CD4-positive, alpha-beta T cell (primary cell): ENCODE results near the gene PCBP1. TPM values are rescaled to one million over a fixed set of nuclear protein-coding genes. Genes with fewer than 3 reads are reported as not detected.
"Not testable (repeated sequence)": the region's sequence is repeated elsewhere in the genome, so short reads cannot be mapped to it uniquely, and the experiment has no call there.

Source experiments
- ATAC-seq: fragments of 200-7000 bp; cut with Tn5 transposase; one replicate; pipeline ENCODE4 v1.10.0; 2022; ENCODE audit warnings: mild to moderate bottlenecking; ENCODE audit not compliant: poor library complexity
- CTCF ChIA-PET: fragments of 350-600 bp; sonication (Branson Sonifier 250); formaldehyde crosslinking; loops from one replicate; lab custom pipeline; 2021; ENCODE audit warnings: antibody characterized with exemption, inconsistent platforms; lab: Charles Lee
- POLR2A ChIA-PET: fragments of 350-600 bp; sonication (Branson Sonifier 250); formaldehyde crosslinking; loops from one replicate; lab custom pipeline; 2021; ENCODE audit warnings: antibody characterized with exemption, inconsistent platforms; lab: Charles Lee
- DNase-seq, 14 experiments: peaks; one replicate each; pipeline ENCODE4 v3.0.0-alpha.2; 2013 to 2020; ENCODE audit warnings: mixed read lengths in 2 of 14
- H3K27ac ChIP-seq, 2 donors: one replicate each; pipeline versions ENCODE4 v1.5.1 to v1.7.0; 2013; ENCODE audit warnings: low read length in 2 of 2, low read depth in 1 of 2, mild to moderate bottlenecking in 1 of 2
- H3K27me3 ChIP-seq, 2 experiments: 1 replicate in 1 of 2; 2 replicates in 1 of 2; pipeline versions ENCODE4 v1.6.1 to v1.7.0; 2013; ENCODE audit warnings: low read length in 2 of 2, control low read depth in 1 of 2, mild to moderate bottlenecking in 1 of 2, moderate library complexity in 1 of 2; ENCODE audit not compliant: insufficient read depth in 2 of 2, control insufficient read depth in 1 of 2
- H3K36me3 ChIP-seq: one replicate; pipeline ENCODE4 v1.6.1; 2013; ENCODE audit warnings: low read length, control low read depth; ENCODE audit not compliant: insufficient read depth
- H3K4me1 ChIP-seq: one replicate; pipeline ENCODE4 v1.6.1; 2013; ENCODE audit warnings: low read length, control low read depth; ENCODE audit not compliant: insufficient read depth
- H3K4me3 ChIP-seq: one replicate; pipeline ENCODE4 v1.5.1; 2013; ENCODE audit warnings: mild to moderate bottlenecking, low read length, moderate library complexity
- H3K9me3 ChIP-seq, 2 experiments: 1 replicate in 1 of 2; 2 replicates in 1 of 2; pipeline versions ENCODE4 v1.6.1 to v1.7.0; 2013; ENCODE audit warnings: low read length in 2 of 2, mild to moderate bottlenecking in 2 of 2, control low read depth in 1 of 2, moderate library complexity in 1 of 2; ENCODE audit not compliant: control insufficient read depth in 1 of 2, insufficient read depth in 1 of 2
- H3K27ac Mint-ChIP-seq: one replicate; pipeline ENCODE4 v1.8.0; 2020; ENCODE audit warnings: mixed read lengths
- H3K27me3 Mint-ChIP-seq: one replicate; pipeline ENCODE4 v1.8.0; 2021; ENCODE audit warnings: mixed read lengths
- H3K36me3 Mint-ChIP-seq: one replicate; pipeline ENCODE4 v1.8.0; 2021; ENCODE audit warnings: low read depth, mixed read lengths
- H3K4me1 Mint-ChIP-seq: one replicate; pipeline ENCODE4 v1.8.0; 2021; ENCODE audit warnings: low read depth, mixed read lengths
- H3K4me3 Mint-ChIP-seq: one replicate; pipeline ENCODE4 v1.8.0; 2020; ENCODE audit warnings: mild to moderate bottlenecking, mixed read lengths
- H3K9me3 Mint-ChIP-seq: one replicate; pipeline ENCODE4 v1.8.0; 2020; ENCODE audit warnings: mixed read lengths
- CTCF ChIP-seq: fragments of 200-600 bp; IDR thresholded peaks from one replicate; pipeline ENCODE4 v1.8.0; 2022; ENCODE audit warnings: antibody characterized with exemption, mild to moderate bottlenecking
- intact Hi-C, 2 experiments: fragments of 100-400 bp; cut with DNase I in 1 of 2; cut with micrococcal nuclease in 1 of 2; formaldehyde crosslinking; loops; one replicate each; pipeline versions ENCODE4 v1.15.1 to v1.9.0; 2023 to 2025; cut with DNase I, micrococcal nuclease
- total RNA-seq, 174 experiments: library from RNA in 2 of 174; stranded (reverse) in 2 of 174; gene quantifications; one replicate each; pipeline ENCODE4 v1.2.3 and lab custom pipeline; 2021 to 2026

PCBP1 gene
- total RNA-seq, 2 experiments from 2014 or later: 228 to 233 TPM

DNA sequence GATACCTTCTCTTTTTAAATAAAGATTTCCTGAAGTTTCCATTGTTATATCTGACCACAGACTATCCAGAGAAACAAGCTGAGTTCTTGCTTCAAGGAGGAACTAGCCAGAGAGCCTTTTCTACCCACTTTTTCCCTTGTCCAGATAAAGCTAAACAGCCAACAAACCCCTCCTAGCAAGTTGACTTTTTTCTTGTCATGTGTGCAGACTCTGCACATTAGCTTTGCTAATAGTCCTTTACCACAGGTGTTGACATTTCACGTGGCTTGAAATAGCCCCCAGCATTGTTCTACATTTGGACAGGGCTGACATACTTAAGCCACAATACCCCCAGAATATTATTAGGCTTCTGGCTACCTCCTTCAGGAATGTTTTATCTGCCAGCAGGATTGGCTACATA lies 40.7 kb downstream of the PCBP1 start:
- CTCF ChIA-PET: interaction anchor here (1.1 to 1.6 kb wide), 2 partner anchors 9 to 12 kb away, joined by 3 read pairs; no protein-coding TSS in a partner anchor
- Mint-ChIP-seq H3K9me3 (no peaks in the 10 kb centered on the region), H3K4me3 (peak overlapping the region; percentile 76), H3K27ac (peak overlapping the region; percentile 99), H3K4me1 (peaks cover 74% of the 10 kb centered on the region), H3K27me3 (no peaks in the 10 kb centered on the region), H3K36me3 (peaks cover 19% of the 10 kb centered on the region)
- TF ChIP-seq CTCF: no peak
- H3K27ac ChIP-seq: no peak overlapping the region
- no peaks in the 10 kb centered on the region for H3K9me3 ChIP-seq
- no peaks in the 10 kb centered on the region for H3K36me3 ChIP-seq
- intact Hi-C loops: no loop called here
- POLR2A ChIA-PET: interaction anchor here (0.5 to 9.1 kb wide), 6 partner anchors 8 to 214 kb away, joined by 3 to 657 read pairs (median 118); partner anchors contain the start of genes MXD1 and PCBP1
- H3K4me3 ChIP-seq: no peak overlapping the region
- peaks cover 86% of the 10 kb centered on the region for H3K4me1 ChIP-seq
- ATAC-seq (no peak), DNase-seq (no peak)
- H3K27me3 ChIP-seq: no peaks in the 10 kb centered on the region

GRCh38 chr2:70131344-70132143 lies 44.3 kb downstream of the PCBP1 start:
- DNase-seq: peak in 2 of 14 experiments; percentile 54 to 60
- ChIA-PET POLR2A (interaction anchor here (0.5 to 15.8 kb wide), 15 partner anchors 6 to 434 kb away, joined by 3 to 932 read pairs (median 27); partner anchors contain the start of genes C2orf42, MXD1, PCBP1 and SNRPG), CTCF (interaction anchor here (1.0 to 1.9 kb wide), 3 partner anchors 21 to 61 kb away, joined by 3 to 5 read pairs (median 5); no protein-coding TSS in a partner anchor)
- Mint-ChIP-seq H3K27ac (peak overlapping the region; percentile 96), H3K4me3 (peak overlapping the region; percentile 78), H3K4me1 (peaks cover 72% of the 10 kb centered on the region)
- H3K27me3 Mint-ChIP-seq, H3K36me3 Mint-ChIP-seq, H3K9me3 Mint-ChIP-seq, H3K27me3 ChIP-seq, H3K36me3 ChIP-seq, H3K9me3 ChIP-seq, ATAC-seq: not testable (repeated sequence)
- intact Hi-C loops: loop anchor here in 1 of 2 experiments (1.0 to 2.0 kb wide), 2 partner anchors 7 to 45 kb away; partner anchors contain the start of gene PCBP1
- Histone ChIP-seq H3K4me1 (peaks cover 88% of the 10 kb centered on the region), H3K27ac (peak overlapping the region; percentile 76 to 84), H3K4me3 (peak overlapping the region; percentile 54)

DNA sequence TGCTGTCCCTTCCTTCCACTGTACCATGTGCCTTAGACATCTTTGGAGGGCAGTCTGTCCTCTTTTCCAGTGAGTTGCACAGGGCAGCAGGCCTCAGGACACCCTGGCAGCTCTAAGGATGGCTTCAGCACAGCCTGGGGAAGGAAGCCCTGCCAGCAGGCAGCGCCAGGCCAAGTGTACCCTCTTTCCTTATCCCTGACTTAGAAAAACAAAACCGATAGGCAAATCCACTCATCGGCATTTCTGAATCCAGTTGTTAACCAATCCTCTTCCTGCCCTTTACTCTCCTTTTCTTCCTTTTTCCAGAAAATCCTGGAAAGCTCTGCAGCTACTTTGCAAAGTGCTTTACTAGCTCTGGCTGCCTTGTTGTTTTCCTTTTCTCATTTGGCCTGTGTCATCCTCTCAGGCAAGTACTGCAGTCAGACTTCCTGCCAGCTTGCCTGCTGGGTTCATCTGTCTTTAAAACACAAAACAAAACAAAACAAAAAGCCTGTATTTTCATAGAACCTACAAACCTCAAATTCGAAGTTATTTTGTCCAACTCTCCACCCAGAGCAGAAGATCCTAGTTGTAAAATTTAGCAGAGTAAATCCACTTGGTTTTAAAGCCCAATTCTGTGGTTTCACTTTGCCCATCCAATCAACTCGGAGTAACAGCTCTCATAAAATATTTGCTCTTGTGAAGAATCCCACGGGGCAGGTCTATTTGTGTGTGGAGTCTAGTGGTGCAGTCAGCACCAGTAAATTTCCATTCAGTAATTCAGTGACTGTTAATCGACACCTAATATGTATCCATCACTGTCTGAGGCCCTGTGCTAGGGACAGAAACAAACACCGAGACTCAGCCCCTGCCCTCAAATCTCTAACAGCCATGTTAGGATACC lies 45.2 kb downstream of the PCBP1 start:
- no peaks in the 10 kb centered on the region for H3K27me3 Mint-ChIP-seq
- ChIA-PET CTCF (interaction anchor here (0.8 to 4.3 kb wide), 10 partner anchors 8 to 218 kb away, joined by 3 to 19 read pairs (median 5); partner anchors contain the start of gene MXD1), POLR2A (interaction anchor here (0.5 to 15.8 kb wide), 21 partner anchors 7 to 524 kb away, joined by 3 to 932 read pairs (median 11); partner anchors contain the start of genes AAK1, C2orf42, MXD1 and PCBP1)
- intact Hi-C loops: loop anchor here in 1 of 2 experiments (1.0 to 2.0 kb wide), 3 partner anchors 8 to 46 kb away; partner anchors contain the start of gene PCBP1
- H3K4me1 ChIP-seq: peaks cover 88% of the 10 kb centered on the region
- no peaks in the 10 kb centered on the region for H3K36me3 ChIP-seq
- no peaks in the 10 kb centered on the region for H3K9me3 ChIP-seq
- no peak for TF ChIP-seq CTCF
- DNase-seq (peak in 8 of 14 experiments; percentile 34 to 80 (median 60)), ATAC-seq (peak; percentile 62)
- H3K36me3 Mint-ChIP-seq: peaks cover 5% of the 10 kb centered on the region
- H3K4me3 Mint-ChIP-seq: peak overlapping the region; percentile 83
- H3K9me3 Mint-ChIP-seq: no peaks in the 10 kb centered on the region
- H3K27ac ChIP-seq: peak overlapping the region; percentile 76 to 84
- no peaks in the 10 kb centered on the region for H3K27me3 ChIP-seq
- peaks cover 72% of the 10 kb centered on the region for H3K4me1 Mint-ChIP-seq
- peak overlapping the region; percentile 96 for H3K27ac Mint-ChIP-seq
- peak overlapping the region; percentile 54 for H3K4me3 ChIP-seq
